Thoracic aorta (tissue), 2 donors: Measurements from ENCODE around the gene CCDC136. TPM values are rescaled to one million over a fixed set of nuclear protein-coding genes. Genes with fewer than 3 reads are reported as not detected.

Experiments used
- ATAC-seq: fragments of 150-250 bp; one replicate; pipeline ENCODE4 v1.8.0; 2017; ENCODE audit warnings: low read depth; ENCODE audit not compliant: insufficient number of reproducible peaks, low FRiP score
- DNase-seq: peaks from one replicate; pipeline ENCODE4 v3.0.0-alpha.2; 2020; ENCODE audit warnings: low spot score
- H3K27ac ChIP-seq, 2 donors: fragments of 200-600 bp; sonication (generic); 1 replicate in 1 of 2; 2 replicates in 1 of 2; pipeline ENCODE4 v1.5.1; 2016; ENCODE audit warnings: mild to moderate bottlenecking in 2 of 2, moderate library complexity in 2 of 2
- H3K27me3 ChIP-seq: fragments of 200-600 bp; sonication (generic); replicated peaks from 2 replicates; pipeline ENCODE4 v1.6.0; 2016; ENCODE audit warnings: mild to moderate bottlenecking; ENCODE audit not compliant: insufficient read depth
- H3K36me3 ChIP-seq: fragments of 200-600 bp; sonication (generic); one replicate; pipeline ENCODE4 v1.5.1; 2016
- H3K4me1 ChIP-seq, 2 donors: fragments of 200-600 bp; sonication (generic); 1 replicate in 1 of 2; 2 replicates in 1 of 2; pipeline versions ENCODE4 v1.5.1 to v1.6.0; 2016; ENCODE audit warnings: low read depth in 2 of 2, mild to moderate bottlenecking in 1 of 2; ENCODE audit not compliant: control insufficient read depth in 1 of 2
- H3K4me3 ChIP-seq: fragments of 200-600 bp; sonication (generic); 2 replicates; pipeline ENCODE4 v1.5.1; 2016; ENCODE audit warnings: mild to moderate bottlenecking
- H3K9me3 ChIP-seq: fragments of 200-600 bp; sonication (generic); 2 replicates; pipeline ENCODE4 v1.5.1; 2016
- total RNA-seq, 2 donors: library from RNA; depleted of rRNA; stranded (reverse); fragments of >200 nt; gene quantifications; one replicate each; pipeline versions ENCODE4 v1.1.0 to v1.2.3, GENCODE V29; 2016
- TF ChIP-seq, protein P1 (sequence below): fragments of 200-600 bp; sonication (generic); IDR thresholded peaks from one replicate; pipeline ENCODE4 v1.5.1; 2019; ENCODE audit warnings: antibody characterized with exemption

Gene CCDC136
- total RNA-seq, 2 donors from 2014 or later: 29.3 to 34.7 TPM

GRCh38 chr7:128868624-128869137 is 76.9 kb downstream of the CCDC136 start:
- Histone ChIP-seq H3K4me3 (peak overlapping the region; percentile 79), H3K27me3 (no peaks in the 10 kb centered on the region), H3K36me3 (peaks cover 9% of the 10 kb centered on the region), H3K27ac (no peak overlapping the region), H3K9me3 (no peaks in the 10 kb centered on the region), H3K4me1 (peaks cover 10 to 23% of the 10 kb centered on the region in 2 donors)
- TF ChIP-seq, protein P1, sequence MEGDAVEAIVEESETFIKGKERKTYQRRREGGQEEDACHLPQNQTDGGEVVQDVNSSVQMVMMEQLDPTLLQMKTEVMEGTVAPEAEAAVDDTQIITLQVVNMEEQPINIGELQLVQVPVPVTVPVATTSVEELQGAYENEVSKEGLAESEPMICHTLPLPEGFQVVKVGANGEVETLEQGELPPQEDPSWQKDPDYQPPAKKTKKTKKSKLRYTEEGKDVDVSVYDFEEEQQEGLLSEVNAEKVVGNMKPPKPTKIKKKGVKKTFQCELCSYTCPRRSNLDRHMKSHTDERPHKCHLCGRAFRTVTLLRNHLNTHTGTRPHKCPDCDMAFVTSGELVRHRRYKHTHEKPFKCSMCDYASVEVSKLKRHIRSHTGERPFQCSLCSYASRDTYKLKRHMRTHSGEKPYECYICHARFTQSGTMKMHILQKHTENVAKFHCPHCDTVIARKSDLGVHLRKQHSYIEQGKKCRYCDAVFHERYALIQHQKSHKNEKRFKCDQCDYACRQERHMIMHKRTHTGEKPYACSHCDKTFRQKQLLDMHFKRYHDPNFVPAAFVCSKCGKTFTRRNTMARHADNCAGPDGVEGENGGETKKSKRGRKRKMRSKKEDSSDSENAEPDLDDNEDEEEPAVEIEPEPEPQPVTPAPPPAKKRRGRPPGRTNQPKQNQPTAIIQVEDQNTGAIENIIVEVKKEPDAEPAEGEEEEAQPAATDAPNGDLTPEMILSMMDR: no peak
- ATAC-seq: no peak
- no peak for DNase-seq

DNA sequence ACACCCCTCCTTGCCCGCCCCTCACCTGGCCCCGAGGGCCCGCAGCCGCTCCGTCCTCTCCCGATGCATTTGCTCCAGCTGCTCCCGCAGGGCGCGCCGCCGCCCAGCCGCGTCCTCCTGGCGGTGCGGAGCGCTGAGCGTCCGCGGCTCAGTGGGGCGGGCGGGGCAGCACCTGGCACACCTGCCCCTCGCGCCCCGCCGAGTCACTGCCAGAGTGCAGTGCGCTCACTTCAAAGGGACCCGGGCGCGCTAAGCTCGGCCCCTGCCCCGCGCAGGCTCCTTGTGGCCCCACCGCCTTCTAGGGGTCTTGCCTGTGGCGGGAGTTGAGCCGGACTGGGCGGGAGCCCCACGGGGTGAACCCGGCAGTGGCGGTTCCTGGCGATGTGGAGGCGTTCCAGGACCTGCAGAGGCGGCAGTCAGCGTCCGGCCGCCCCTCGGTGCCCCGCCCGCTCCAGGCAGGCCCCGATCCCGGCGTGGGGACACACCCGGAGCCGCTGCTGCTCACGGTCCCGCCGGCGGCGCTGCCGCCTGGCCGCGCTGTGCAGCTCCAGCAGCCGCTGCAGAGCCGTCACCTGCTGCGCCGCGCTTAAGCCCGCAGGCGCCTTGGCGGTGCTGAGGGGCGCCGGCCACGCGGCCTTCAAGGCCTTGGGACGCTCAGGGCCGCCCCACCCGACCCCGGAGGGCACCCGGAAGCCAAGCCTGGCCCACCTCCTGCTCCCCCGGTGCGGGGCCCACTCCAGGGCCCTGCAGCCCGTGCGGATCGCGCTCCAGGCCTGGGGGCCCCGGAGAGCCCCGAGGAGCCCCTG is 77.6 kb downstream of the CCDC136 start:
- Histone ChIP-seq H3K36me3 (peaks cover 9% of the 10 kb centered on the region), H3K4me1 (peaks cover 3 to 17% of the 10 kb centered on the region in 2 donors), H3K27me3 (no peaks in the 10 kb centered on the region), H3K4me3 (peak overlapping the region; percentile 79), H3K9me3 (no peaks in the 10 kb centered on the region), H3K27ac (no peak overlapping the region)
- TF ChIP-seq, protein P1: peak; percentile 32
- no peak for ATAC-seq
- DNase-seq: no peak

- H3K27ac ChIP-seq: no peak overlapping the region
- peaks cover 9% of the 10 kb centered on the region for H3K36me3 ChIP-seq
- no peak for DNase-seq
- ATAC-seq: no peak
- H3K27me3 ChIP-seq: no peaks in the 10 kb centered on the region
- TF ChIP-seq, protein P1: no peak
- H3K4me1 ChIP-seq: peaks cover 3 to 16% of the 10 kb centered on the region in 2 donors
- H3K4me3 ChIP-seq: peak overlapping the region; percentile 79
- no peaks in the 10 kb centered on the region for H3K9me3 ChIP-seq
These were observed 78.1 kb downstream of the CCDC136 start for GRCh38 chr7:128869944-128870285.

DNA sequence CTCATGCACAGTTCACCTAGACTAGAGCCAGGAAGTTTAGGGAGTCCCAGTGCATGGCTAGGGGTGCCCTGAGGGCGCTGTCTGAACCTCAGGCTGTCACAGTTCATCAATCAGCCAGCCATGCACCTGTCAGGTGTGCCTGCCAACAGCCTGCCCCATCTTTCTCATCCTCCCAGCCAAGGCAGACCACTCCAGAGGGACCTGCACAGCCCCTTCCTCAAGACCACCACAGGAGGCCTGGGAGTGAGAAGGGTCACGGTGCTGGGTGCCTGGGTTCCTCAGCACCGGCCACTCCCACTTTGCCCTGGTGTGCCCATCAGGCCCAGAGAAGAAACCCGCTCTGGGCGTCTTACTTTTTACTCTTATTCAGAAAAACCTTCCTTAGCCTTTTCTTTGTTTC is 79.3 kb downstream of the CCDC136 start:
- ATAC-seq (no peak), DNase-seq (no peak)
- H3K9me3 ChIP-seq: no peaks in the 10 kb centered on the region
- TF ChIP-seq, protein P1: no peak
- no peaks in the 10 kb centered on the region for H3K27me3 ChIP-seq
- no peak overlapping the region for H3K4me3 ChIP-seq
- H3K36me3 ChIP-seq: peaks cover 2% of the 10 kb centered on the region
- no peak overlapping the region for H3K27ac ChIP-seq
- H3K4me1 ChIP-seq: peaks cover 3 to 16% of the 10 kb centered on the region in 2 donors

Other genes starting within 250 kb of the CCDC136 start
- 1 to 10 TPM in 1 of 2 donors, under 1 TPM in 1; 0.81 to 2.3 TPM for gene GARIN1A, start 119.7 kb upstream of the CCDC136 start, total RNA-seq
- 100 to 1,000 TPM; 204 to 255 TPM for gene CALU, start 52.6 kb upstream of the CCDC136 start, total RNA-seq
- gene OPN1SW, start 16.2 kb upstream of the CCDC136 start, total RNA-seq: not detected
- gene FLNC, start 38.4 kb downstream of the CCDC136 start, total RNA-seq: 100 to 1,000 TPM; 157 to 273 TPM
- 10 to 100 TPM; 73.6 to 96.0 TPM for gene ATP6V1F, start 70.9 kb downstream of the CCDC136 start, total RNA-seq
- gene KCP, start 118.7 kb downstream of the CCDC136 start, total RNA-seq: 1 to 10 TPM in 1 of 2 donors, under 1 TPM in 1; 0.81 to 2.0 TPM
- gene IRF5, start 146.0 kb downstream of the CCDC136 start, total RNA-seq: 10 to 100 TPM; 11.9 to 25.0 TPM